Measurements from ENCODE around the gene XRCC6. TPM values are rescaled to one million over a fixed set of nuclear protein-coding genes. Genes with fewer than 3 reads are reported as not detected.
"Not testable (repeated sequence)": the region's sequence is repeated elsewhere in the genome, so short reads cannot be mapped to it uniquely, and the experiment has no call there.

XRCC6 gene
- total RNA-seq, 1 experiment from 2014 or later: 681 TPM

- in situ Hi-C loops (cut with HindIII; ENCODE audit: low pct_unique_long_range_greater_than_20kb, low sequenced_read_pairs): no loop called here
- DNase-seq (ENCODE audit: low read depth): no peak
Observed at GRCh38 chr22:41638124-41638523, 17.0 kb downstream of the XRCC6 start.

- DNase-seq (ENCODE audit: low read depth): no peak
- in situ Hi-C loops (cut with HindIII; ENCODE audit: low pct_unique_long_range_greater_than_20kb, low sequenced_read_pairs): no loop called here
Observed at GRCh38 chr22:41638748-41639147, 17.7 kb downstream of the XRCC6 start.

DNA sequence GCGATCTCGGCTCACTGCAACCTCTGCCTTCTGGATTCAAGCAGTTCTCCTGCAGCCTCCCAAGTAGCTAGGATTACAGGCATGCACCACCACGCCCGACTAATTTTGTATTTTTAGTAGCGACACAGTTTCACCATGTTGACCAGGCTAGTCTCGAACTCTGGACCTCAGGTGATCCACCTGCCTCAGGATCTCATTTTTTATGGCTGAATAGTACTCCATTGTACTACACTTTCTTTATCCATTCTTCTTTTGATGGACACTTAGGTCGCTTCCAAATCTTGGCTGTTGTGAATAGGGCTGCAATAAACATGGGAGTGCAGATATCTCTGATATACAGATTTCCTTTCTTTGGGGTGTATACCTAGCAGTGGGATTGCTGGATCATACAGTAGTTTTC lies 20.8 kb downstream of the XRCC6 start:
- in situ Hi-C loops (cut with HindIII; ENCODE audit: low pct_unique_long_range_greater_than_20kb, low sequenced_read_pairs): no loop called here
- no peak for DNase-seq (ENCODE audit: low read depth)

- DNase-seq (ENCODE audit: low read depth): no peak
- in situ Hi-C loops (cut with HindIII; ENCODE audit: low pct_unique_long_range_greater_than_20kb, low sequenced_read_pairs): no loop called here
Observed at GRCh38 chr22:41642331-41643110, 21.4 kb downstream of the XRCC6 start.

- no peak for DNase-seq (ENCODE audit: low read depth)
- in situ Hi-C loops (cut with HindIII; ENCODE audit: low pct_unique_long_range_greater_than_20kb, low sequenced_read_pairs): no loop called here
Observed at GRCh38 chr22:41647771-41648170, 26.7 kb downstream of the XRCC6 start.

- no peak for DNase-seq (ENCODE audit: low read depth)
- in situ Hi-C loops (cut with HindIII; ENCODE audit: low pct_unique_long_range_greater_than_20kb, low sequenced_read_pairs): no loop called here
Observed at GRCh38 chr22:41648432-41648831, 27.3 kb downstream of the XRCC6 start.

GRCh38 chr22:41650229-41650628 lies 29.1 kb downstream of the XRCC6 start:
- DNase-seq (ENCODE audit: low read depth): no peak
- in situ Hi-C loops (cut with HindIII; ENCODE audit: low pct_unique_long_range_greater_than_20kb, low sequenced_read_pairs): no loop called here

- in situ Hi-C loops (cut with HindIII; ENCODE audit: low pct_unique_long_range_greater_than_20kb, low sequenced_read_pairs): no loop called here
- no peak for DNase-seq (ENCODE audit: low read depth)
Observed at GRCh38 chr22:41650821-41651220, 29.7 kb downstream of the XRCC6 start.

DNA sequence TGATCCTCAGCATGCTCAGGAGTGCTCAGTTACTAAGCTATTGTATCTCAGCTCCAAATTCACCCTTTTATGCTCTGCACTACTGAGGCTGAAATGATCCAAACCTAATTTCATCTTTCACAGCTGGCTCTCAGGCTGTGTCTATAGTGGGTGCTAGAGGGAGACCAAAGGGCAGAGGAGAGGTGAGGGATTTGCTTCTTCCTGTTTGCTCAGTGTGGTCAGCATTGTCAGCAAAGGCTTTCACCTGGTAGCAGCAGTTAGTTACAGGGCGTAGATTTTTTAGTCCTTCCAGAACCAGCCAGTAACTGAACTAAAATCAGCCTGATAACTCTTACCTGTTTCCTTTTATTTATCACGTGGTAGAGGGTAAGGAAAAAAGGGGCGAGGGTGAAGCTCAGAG lies 33.2 kb downstream of the XRCC6 start:
- in situ Hi-C loops (cut with HindIII; ENCODE audit: low pct_unique_long_range_greater_than_20kb, low sequenced_read_pairs): no loop called here
- no peak for DNase-seq (ENCODE audit: low read depth)

DNA sequence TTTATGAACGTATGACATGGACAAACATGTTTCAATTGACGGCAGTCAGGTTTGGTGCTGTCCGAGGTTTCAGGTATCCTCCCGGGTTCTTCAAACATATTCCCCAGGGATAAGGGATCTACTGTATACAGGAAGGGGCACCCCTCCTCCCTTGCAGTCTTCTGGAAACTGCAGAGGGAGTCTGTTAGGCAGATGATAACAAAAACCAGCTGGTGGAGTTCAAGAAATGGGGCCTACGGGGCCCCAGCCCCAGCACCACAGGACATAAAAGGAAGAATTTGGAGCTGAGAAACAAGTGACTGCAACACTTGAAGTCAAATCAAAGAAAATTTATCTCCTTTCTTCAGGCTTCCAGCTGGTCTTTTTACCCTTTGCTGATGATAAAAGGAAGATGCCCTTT lies 35.5 kb downstream of the XRCC6 start:
- DNase-seq (ENCODE audit: low read depth): no peak
- in situ Hi-C loops (cut with HindIII; ENCODE audit: low pct_unique_long_range_greater_than_20kb, low sequenced_read_pairs): no loop called here

DNA sequence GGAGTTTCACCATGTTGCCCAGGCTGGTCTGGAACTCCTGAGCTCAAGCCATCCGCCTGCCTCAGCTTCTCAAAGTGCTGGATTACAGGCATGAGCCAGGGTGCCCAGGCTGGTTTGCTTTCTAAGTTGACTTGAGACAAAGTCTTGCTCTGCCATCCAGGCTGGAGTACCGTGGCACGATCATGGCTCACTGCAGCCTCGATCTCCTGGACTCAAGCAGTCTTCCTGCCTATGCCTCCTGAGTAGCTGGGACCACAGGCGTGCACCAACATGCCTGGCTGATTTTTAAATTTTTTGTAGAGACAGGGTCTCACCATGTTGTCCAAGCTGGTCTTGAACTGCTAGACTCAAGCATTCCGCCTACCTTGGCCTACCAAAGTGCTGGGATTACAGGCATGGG lies 36.6 kb downstream of the XRCC6 start:
- DNase-seq (ENCODE audit: low read depth): no peak
- in situ Hi-C loops (cut with HindIII; ENCODE audit: low pct_unique_long_range_greater_than_20kb, low sequenced_read_pairs): no loop called here

- in situ Hi-C loops (cut with HindIII; ENCODE audit: low pct_unique_long_range_greater_than_20kb, low sequenced_read_pairs): no loop called here
Observed at GRCh38 chr22:41658869-41659268, 37.8 kb downstream of the XRCC6 start.

GRCh38 chr22:41659941-41660340 lies 38.8 kb downstream of the XRCC6 start:
- in situ Hi-C loops (cut with HindIII; ENCODE audit: low pct_unique_long_range_greater_than_20kb, low sequenced_read_pairs): no loop called here
- DNase-seq (ENCODE audit: low read depth): no peak

More at GRCh38 chr22:41658869-41659268, 37.8 kb downstream of the XRCC6 start:
- no peak for DNase-seq (ENCODE audit: low read depth)

DNA sequence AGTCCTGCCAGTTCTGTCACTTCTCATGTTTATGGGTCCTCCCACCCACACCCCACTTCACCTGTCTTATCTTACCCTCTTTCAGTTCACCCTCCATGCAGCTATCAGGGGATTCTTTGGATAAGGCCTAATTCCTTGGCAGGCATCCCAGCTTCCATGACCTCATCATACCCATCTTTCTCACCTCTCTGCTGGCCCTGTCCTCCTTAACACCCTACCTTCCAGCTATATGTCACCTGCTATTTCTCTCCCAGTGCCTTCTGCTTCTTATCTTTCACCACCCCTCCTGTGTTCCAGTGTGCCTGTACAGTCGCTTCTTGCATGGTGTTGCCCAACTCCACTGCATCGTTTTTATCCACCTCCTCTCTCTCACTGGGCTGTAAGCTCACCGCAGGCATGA lies 39.3 kb downstream of the XRCC6 start:
- in situ Hi-C loops (cut with HindIII; ENCODE audit: low pct_unique_long_range_greater_than_20kb, low sequenced_read_pairs): no loop called here
- DNase-seq (ENCODE audit: low read depth): no peak

- DNase-seq (ENCODE audit: low read depth): no peak
- in situ Hi-C loops (cut with HindIII; ENCODE audit: low pct_unique_long_range_greater_than_20kb, low sequenced_read_pairs): no loop called here
Observed at GRCh38 chr22:41661088-41661487, 40.0 kb downstream of the XRCC6 start.

- DNase-seq (ENCODE audit: low read depth): no peak
- in situ Hi-C loops (cut with HindIII; ENCODE audit: low pct_unique_long_range_greater_than_20kb, low sequenced_read_pairs): no loop called here
Observed at GRCh38 chr22:41661713-41662112, 40.6 kb downstream of the XRCC6 start.

DNA sequence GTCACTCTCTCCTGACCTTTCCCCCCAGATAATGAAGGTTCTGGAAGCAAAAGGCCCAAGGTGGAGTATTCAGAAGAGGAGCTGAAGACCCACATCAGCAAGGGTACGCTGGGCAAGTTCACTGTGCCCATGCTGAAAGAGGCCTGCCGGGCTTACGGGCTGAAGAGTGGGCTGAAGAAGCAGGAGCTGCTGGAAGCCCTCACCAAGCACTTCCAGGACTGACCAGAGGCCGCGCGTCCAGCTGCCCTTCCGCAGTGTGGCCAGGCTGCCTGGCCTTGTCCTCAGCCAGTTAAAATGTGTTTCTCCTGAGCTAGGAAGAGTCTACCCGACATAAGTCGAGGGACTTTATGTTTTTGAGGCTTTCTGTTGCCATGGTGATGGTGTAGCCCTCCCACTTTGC lies 42.5 kb downstream of the XRCC6 start:
- in situ Hi-C loops (cut with HindIII; ENCODE audit: low pct_unique_long_range_greater_than_20kb, low sequenced_read_pairs): not testable (repeated sequence)

DNA sequence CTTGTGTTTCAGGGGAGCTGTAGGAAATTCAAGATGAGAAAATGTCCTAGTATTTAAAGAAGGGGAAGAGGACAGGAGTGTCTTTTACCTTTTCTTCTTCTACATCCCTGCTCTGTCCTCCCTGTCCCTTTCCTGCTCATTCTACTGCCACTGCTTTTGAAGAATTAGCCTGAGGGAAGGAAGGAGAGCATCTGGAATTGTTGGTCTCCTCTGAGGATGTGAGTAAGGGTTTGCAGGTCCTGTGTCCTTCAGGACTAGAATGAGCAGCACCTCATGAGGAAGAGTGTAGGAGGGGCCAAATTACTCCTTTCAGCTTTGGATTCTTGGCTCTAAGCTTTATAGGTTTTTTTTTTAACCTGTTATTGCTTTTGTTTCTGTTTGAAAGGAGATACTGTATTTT lies 43.4 kb downstream of the XRCC6 start:
- DNase-seq (ENCODE audit: low read depth): no peak
- in situ Hi-C loops (cut with HindIII; ENCODE audit: low pct_unique_long_range_greater_than_20kb, low sequenced_read_pairs): no loop called here

More for the DNA sequence above, 42.5 kb downstream of the XRCC6 start:
- DNase-seq (ENCODE audit: low read depth): not testable (repeated sequence)

DNA sequence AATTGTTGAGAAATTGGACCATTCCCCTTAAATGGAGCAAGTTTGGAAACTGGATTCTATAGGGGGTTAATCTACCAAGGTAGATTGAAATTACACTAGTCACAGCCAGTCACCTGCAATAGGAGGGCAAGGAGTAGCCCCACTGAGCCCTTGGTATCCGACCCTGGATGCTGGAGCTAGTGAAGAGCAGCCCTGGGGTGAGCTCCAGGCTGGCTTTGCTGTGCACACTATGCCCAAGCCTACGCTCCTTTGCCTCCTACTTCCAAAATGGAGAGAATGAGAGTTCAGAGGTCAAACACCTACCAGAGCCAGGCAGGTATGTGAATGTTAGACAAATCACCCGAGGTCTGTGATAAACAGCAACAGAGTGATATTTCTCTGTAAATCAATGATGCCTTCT lies 43.9 kb downstream of the XRCC6 start:
- DNase-seq (ENCODE audit: low read depth): no peak
- in situ Hi-C loops (cut with HindIII; ENCODE audit: low pct_unique_long_range_greater_than_20kb, low sequenced_read_pairs): no loop called here
